Fibroblast of the aortic adventitia (primary cell): Measurements from ENCODE around the gene CLASRP. TPM values are rescaled to one million over a fixed set of nuclear protein-coding genes. Genes with fewer than 3 reads are reported as not detected.

ENCODE experiments used
- DNase-seq: peaks from one replicate; pipeline ENCODE4 v3.0.0-alpha.2; 2010; ENCODE audit warnings: low read depth
- H3K4me3 ChIP-seq: 2 replicates; pipeline ENCODE4 v1.5.1; 2011; ENCODE audit warnings: low read depth, mild to moderate bottlenecking, control low read depth, low read length, moderate library complexity
- CTCF ChIP-seq: IDR thresholded peaks from 2 replicates; pipeline ENCODE4 v1.5.1; 2011; ENCODE audit warnings: mild to moderate bottlenecking, low read length, control low read depth, inconsistent platforms; ENCODE audit not compliant: insufficient read depth
- total RNA-seq: library from RNA; depleted of rRNA; stranded (reverse); fragments of >200 nt; gene quantifications from 2 replicates; pipeline ENCODE4 v1.2.3, GENCODE V29; 2012; ENCODE audit warnings: low replicate concordance

The CLASRP gene
- total RNA-seq, 1 donor, result 32.4 TPM

DNA sequence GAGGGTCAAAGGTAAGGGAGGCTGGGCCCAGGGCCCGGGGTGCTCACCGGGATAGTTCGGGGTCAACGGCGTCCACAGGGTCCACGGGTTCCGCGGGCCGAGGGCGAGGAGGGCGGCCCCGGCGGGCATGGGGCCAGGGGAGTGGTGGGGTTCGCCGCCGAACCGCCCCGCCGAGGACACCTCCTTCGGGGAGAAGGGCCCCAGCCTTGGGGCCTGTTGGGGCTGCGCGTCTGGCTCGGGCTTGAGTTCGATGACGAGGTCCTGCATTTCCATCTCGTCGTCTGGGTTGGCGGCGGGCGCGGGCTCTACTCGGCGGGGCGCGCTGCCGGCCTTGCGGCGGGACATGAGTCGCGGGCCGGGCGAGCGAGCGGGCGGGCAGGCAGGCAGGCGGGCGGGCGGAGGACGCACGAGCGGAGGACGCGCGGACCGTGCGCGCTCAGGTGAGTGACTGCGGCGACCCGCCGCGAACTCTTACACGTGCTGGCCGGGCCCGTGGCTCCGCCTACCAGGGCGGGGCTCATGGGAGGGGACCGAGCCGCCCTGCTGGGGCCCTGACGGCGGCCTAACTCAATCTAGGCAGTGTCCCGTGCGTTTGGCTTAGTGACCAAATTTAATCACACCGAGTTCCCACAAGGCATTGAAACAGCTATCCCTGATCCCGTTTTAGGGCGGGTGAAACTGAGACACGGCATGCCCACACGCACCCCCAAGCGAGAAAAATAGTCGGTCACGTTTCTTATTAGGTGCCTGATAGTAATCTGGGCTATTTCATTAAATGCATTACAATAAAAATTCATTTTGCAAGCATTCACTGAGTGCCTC is 37.4 kb downstream of the CLASRP start, which contains the start of gene ZNF296:
Gene ZNF296, minus strand, starts transcription at position 450 of the 822 bp plus-strand sequence. Its CDS starts 105 bp downstream, at position 345.
- DNase-seq, result peak; percentile 21
- H3K4me3 ChIP-seq, result peak within 1 kb of the TSS; percentile 62
- no peak for TF ChIP-seq CTCF

- H3K4me3 ChIP-seq, result peak overlapping the region; percentile 62
- no peak for DNase-seq
Observed at GRCh38 chr19:45076851-45077730, 38.2 kb downstream of the CLASRP start.

DNA sequence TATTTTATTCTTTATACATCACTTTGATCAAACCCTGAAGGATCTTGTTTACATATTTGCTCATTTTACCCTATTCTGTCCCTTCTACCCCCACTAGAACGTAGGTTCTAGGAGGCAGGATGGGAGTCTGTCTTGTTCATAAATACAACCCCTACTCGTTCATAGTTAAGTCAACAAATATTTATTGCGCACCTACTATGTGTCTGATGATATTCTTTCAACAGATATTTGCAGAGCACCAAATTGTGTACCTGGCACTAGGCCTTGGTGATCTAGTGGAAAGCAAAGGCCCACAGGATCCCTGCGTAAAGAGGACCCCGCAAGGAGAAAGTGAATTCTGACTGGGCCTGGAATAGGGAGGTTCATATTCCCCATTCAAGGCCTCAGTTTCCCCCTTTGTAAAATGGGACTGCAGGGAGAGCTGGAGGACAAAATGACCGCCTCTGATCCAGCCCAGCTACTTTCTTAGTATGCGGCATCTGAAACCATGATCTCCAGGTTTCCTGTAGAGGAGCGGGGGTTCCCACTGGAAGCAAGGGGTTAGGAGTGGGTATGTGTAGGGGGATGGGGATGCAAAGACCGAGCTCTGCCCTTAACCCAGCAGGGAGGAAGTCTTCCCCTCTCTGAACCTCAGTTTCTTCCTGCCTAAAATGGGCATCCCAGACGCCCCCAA is 39.7 kb downstream of the CLASRP start:
- DNase-seq, result no peak
- TF ChIP-seq CTCF, result no peak
- H3K4me3 ChIP-seq, result peak overlapping the region; percentile 98

More at GRCh38 chr19:45076851-45077730, 38.2 kb downstream of the CLASRP start:
- no peak for TF ChIP-seq CTCF

DNA sequence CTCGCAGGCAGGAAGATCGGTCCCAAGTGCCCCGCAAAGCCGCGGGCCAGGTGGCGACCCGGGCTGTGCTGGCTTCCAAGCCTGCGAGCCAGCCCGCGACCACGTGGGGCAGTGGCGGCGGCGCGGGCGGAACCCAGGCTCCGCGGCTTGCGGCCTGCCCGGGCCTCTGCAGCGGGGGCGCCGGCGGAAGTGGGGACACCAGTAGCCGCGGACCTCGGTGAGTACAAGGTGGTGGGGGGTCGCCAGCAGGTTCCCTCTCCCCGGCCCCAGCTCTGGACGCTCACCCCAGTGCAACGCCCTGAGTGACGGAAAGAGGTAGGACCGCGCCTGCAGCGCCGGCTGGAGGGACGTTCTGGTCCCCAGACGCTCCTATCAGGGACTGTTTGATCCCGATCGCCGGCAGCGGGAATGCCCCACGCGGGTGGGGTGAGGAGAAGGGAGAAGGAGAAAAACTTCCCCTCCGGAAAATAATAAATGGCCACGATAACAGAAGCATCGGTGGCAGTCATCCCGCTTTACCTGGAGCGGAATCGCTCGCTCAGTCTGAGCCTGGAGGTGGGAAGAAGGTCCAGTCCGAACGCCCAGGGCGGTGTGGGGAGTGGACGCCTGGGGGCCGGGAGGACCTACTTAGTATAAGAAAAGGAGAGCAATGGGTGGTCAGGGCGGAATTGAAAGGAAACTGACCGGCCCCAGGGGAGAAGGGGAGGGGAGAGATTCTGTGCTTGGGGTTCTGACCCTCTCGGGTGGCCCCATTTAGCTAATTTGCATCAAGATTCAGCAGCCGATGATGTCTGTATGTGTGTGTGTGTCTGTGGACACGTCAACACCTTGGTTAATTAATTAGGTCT is 40.4 kb downstream of the CLASRP start, which contains the start of gene GEMIN7:
Gene GEMIN7, plus strand, starts transcription at position 198 of the 848 bp plus-strand sequence. CDS start 10,855 bp downstream, outside the sequence.
- peak; percentile 63 for DNase-seq
- peak within 1 kb of the TSS; percentile 98 for H3K4me3 ChIP-seq
- no peak for TF ChIP-seq CTCF

- no peak for DNase-seq
- TF ChIP-seq CTCF, result no peak
Observed at GRCh38 chr19:45079911-45080370, 41.1 kb downstream of the CLASRP start.

More at GRCh38 chr19:45079911-45080370, 41.1 kb downstream of the CLASRP start:
- H3K4me3 ChIP-seq, result peak overlapping the region; percentile 98
